Measurements from ENCODE around the gene ZNF524. TPM values are rescaled to one million over a fixed set of nuclear protein-coding genes. Genes with fewer than 3 reads are reported as not detected.

Gene ZNF524
- total RNA-seq, 1 experiment from 2014 or later: 11.1 TPM

- H3K27me3 Mint-ChIP-seq (ENCODE audit: insufficient read depth, unreplicated experiment): no peaks in the 10 kb centered on the region
- BruUV-seq (replicated peaks): no TSS peak
- H3K4me3 ChIP-seq (ENCODE audit: low read depth, low read length): no peak overlapping the region
- no peak overlapping the region for H3K27ac Mint-ChIP-seq (ENCODE audit: unreplicated experiment)
- intact Hi-C loops (cut with micrococcal nuclease; ENCODE audit: unreplicated experiment): no loop called here
- H3K9me3 Mint-ChIP-seq (ENCODE audit: unreplicated experiment): no peaks in the 10 kb centered on the region
- H3K27me3 ChIP-seq (replicated peaks; ENCODE audit: control insufficient read depth, insufficient read depth, low read length): no peaks in the 10 kb centered on the region
- peak overlapping the region; percentile 33 for H3K4me3 Mint-ChIP-seq (ENCODE audit: unreplicated experiment)
- H3K4me1 Mint-ChIP-seq (ENCODE audit: low read depth, unreplicated experiment): peaks cover 14% of the 10 kb centered on the region
- H3K36me3 Mint-ChIP-seq (ENCODE audit: insufficient read depth, unreplicated experiment): peaks cover 24% of the 10 kb centered on the region
- no peak for TF ChIP-seq CTCF (IDR thresholded peaks at IDR 0.05; ENCODE audit: insufficient read depth in 1 of 2, low read depth in 1 of 2, low read length in 1 of 2, severe bottlenecking in 1 of 2, unreplicated experiment in 1 of 2)
- H3K4me1 ChIP-seq: peaks cover 5% of the 10 kb centered on the region; the same call in 1 of the 2 replicates
- no peak for DNase-seq
- ChIA-PET POLR2A (interaction anchor here (0.6 kb wide), 2 partner anchors 15 to 30 kb away, joined by 4 to 14 read pairs; no protein-coding TSS in a partner anchor), CTCF (interaction anchor here (0.6 to 0.7 kb wide), 2 partner anchors 9 to 485 kb away, joined by 4 to 8 read pairs; no protein-coding TSS in a partner anchor)
- H3K9me3 ChIP-seq: no peaks in the 10 kb centered on the region
- no peaks in the 10 kb centered on the region for H3K36me3 ChIP-seq (ENCODE audit: control insufficient read depth, insufficient read depth, low read length)
Observed at GRCh38 chr19:55588738-55589137, 11.3 kb upstream of the ZNF524 start.

GRCh38 chr19:55590109-55590508, 10.0 kb upstream of the ZNF524 start:
- BruUV-seq (replicated peaks): no TSS peak
- Mint-ChIP-seq H3K4me3 (ENCODE audit: unreplicated experiment) (no peak overlapping the region), H3K27ac (ENCODE audit: unreplicated experiment) (no peak overlapping the region), H3K4me1 (ENCODE audit: low read depth, unreplicated experiment) (peaks cover 12% of the 10 kb centered on the region), H3K9me3 (ENCODE audit: unreplicated experiment) (no peaks in the 10 kb centered on the region), H3K27me3 (ENCODE audit: insufficient read depth, unreplicated experiment) (no peaks in the 10 kb centered on the region), H3K36me3 (ENCODE audit: insufficient read depth, unreplicated experiment) (peaks cover 30% of the 10 kb centered on the region)
- Histone ChIP-seq H3K4me1 (peaks cover 5% of the 10 kb centered on the region; the same call in 1 of the 2 replicates), H3K36me3 (ENCODE audit: control insufficient read depth, insufficient read depth, low read length) (0 out of 2 replicates have a peak, but pooled peaks cover under 1% of the 10 kb centered on the region), H3K27me3 (replicated peaks; ENCODE audit: control insufficient read depth, insufficient read depth, low read length) (no peaks in the 10 kb centered on the region), H3K4me3 (ENCODE audit: low read depth, low read length) (no peak overlapping the region), H3K9me3 (no peaks in the 10 kb centered on the region)
- no peak for TF ChIP-seq CTCF (IDR thresholded peaks at IDR 0.05; ENCODE audit: insufficient read depth in 1 of 2, low read depth in 1 of 2, low read length in 1 of 2, severe bottlenecking in 1 of 2, unreplicated experiment in 1 of 2)
- CTCF ChIA-PET: no interaction called here
- intact Hi-C loops (cut with micrococcal nuclease; ENCODE audit: unreplicated experiment): no loop called here
- POLR2A ChIA-PET: interaction anchor here (0.7 kb wide), 1 partner anchor 9 kb away, joined by 4 read pairs; the partner anchor contains the start of gene FIZ1
- no peak for DNase-seq

GRCh38 chr19:55590617-55591016, 9.5 kb upstream of the ZNF524 start:
- Histone ChIP-seq H3K27me3 (replicated peaks; ENCODE audit: control insufficient read depth, insufficient read depth, low read length) (no peaks in the 10 kb centered on the region), H3K4me1 (peaks cover 5% of the 10 kb centered on the region; the same call in 1 of the 2 replicates), H3K4me3 (ENCODE audit: low read depth, low read length) (no peak overlapping the region), H3K9me3 (no peaks in the 10 kb centered on the region), H3K36me3 (ENCODE audit: control insufficient read depth, insufficient read depth, low read length) (peaks cover 3% of the 10 kb centered on the region; the same call in 1 of the 2 replicates)
- H3K4me1 Mint-ChIP-seq (ENCODE audit: low read depth, unreplicated experiment): peaks cover 7% of the 10 kb centered on the region
- intact Hi-C loops (cut with micrococcal nuclease; ENCODE audit: unreplicated experiment): no loop called here
- DNase-seq: peak in 1 of 2 experiments; percentile 31
- no peaks in the 10 kb centered on the region for H3K9me3 Mint-ChIP-seq (ENCODE audit: unreplicated experiment)
- CTCF ChIA-PET: no interaction called here
- no peak overlapping the region for H3K4me3 Mint-ChIP-seq (ENCODE audit: unreplicated experiment)
- H3K27ac Mint-ChIP-seq (ENCODE audit: unreplicated experiment): no peak overlapping the region
- H3K27me3 Mint-ChIP-seq (ENCODE audit: insufficient read depth, unreplicated experiment): no peaks in the 10 kb centered on the region
- BruUV-seq (replicated peaks): no TSS peak
- peaks cover 35% of the 10 kb centered on the region for H3K36me3 Mint-ChIP-seq (ENCODE audit: insufficient read depth, unreplicated experiment)
- POLR2A ChIA-PET: no interaction called here
- no peak for TF ChIP-seq CTCF (IDR thresholded peaks at IDR 0.05; ENCODE audit: insufficient read depth in 1 of 2, low read depth in 1 of 2, low read length in 1 of 2, severe bottlenecking in 1 of 2, unreplicated experiment in 1 of 2)

All from Caco-2 (cell line).